ENCODE measurements around the gene LRP5.

DNA sequence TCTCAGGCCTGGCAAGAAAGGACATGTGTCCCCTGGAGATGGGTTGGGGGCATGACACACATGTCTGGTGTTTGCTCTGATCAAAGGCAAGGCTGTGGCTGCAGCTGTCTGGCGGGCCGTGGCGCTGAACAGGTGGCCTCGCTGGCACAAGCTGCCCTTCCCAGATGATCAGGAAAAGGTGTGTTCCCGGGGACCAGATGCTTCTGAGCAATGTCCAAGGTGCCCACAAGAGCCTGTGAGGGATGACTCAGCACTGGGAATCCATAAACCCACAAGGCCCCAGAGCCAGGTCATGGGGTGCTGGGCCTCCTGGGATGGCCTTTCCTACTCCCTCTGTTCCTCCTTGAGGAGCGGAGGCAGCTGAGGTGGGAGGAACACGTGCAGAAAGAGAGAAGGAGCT lies 9.7 kb upstream of the LRP5 start:
- TF ChIP-seq, protein P1, sequence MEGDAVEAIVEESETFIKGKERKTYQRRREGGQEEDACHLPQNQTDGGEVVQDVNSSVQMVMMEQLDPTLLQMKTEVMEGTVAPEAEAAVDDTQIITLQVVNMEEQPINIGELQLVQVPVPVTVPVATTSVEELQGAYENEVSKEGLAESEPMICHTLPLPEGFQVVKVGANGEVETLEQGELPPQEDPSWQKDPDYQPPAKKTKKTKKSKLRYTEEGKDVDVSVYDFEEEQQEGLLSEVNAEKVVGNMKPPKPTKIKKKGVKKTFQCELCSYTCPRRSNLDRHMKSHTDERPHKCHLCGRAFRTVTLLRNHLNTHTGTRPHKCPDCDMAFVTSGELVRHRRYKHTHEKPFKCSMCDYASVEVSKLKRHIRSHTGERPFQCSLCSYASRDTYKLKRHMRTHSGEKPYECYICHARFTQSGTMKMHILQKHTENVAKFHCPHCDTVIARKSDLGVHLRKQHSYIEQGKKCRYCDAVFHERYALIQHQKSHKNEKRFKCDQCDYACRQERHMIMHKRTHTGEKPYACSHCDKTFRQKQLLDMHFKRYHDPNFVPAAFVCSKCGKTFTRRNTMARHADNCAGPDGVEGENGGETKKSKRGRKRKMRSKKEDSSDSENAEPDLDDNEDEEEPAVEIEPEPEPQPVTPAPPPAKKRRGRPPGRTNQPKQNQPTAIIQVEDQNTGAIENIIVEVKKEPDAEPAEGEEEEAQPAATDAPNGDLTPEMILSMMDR (IDR thresholded peaks at IDR 0.05): no peak
- TF ChIP-seq POLR2AphosphoS5 (IDR thresholded peaks at IDR 0.05): no peak
- no peak for TF ChIP-seq EP300 (IDR thresholded peaks at IDR 0.05)
